K562 (cell line): Measurements from ENCODE around the gene GCN1. TPM values are rescaled to one million over a fixed set of nuclear protein-coding genes. Genes with fewer than 3 reads are reported as not detected.

Source experiments
- BHLHE40 ChIP-seq: IDR thresholded peaks from 2 replicates; pipeline ENCODE4 v1.6.1; 2011; ENCODE audit warnings: low read length, improper control_type of control experiment
- HINFP ChIP-seq: fragments of 450-650 bp; conservative IDR thresholded peaks from 2 replicates; pipeline ENCODE4 v1.6.1; 2016; ENCODE audit warnings: missing genetic modification characterization, low read depth, mild to moderate bottlenecking, control low read depth, missing compliant biosample characterization
- HIVEP1 ChIP-seq: fragments of 250-450 bp; sonication (Bioruptor Pico); IDR thresholded peaks from 2 replicates; pipeline ENCODE4 v1.4.0; 2020; ENCODE audit warnings: mild to moderate bottlenecking
- NCOA2 ChIP-seq, 2 experiments: fragments of 450-650 bp; IDR thresholded peaks; 2 replicates each; pipeline ENCODE4 v1.6.1; 2018; ENCODE audit warnings: mild to moderate bottlenecking in 2 of 2, moderate library complexity in 1 of 2; ENCODE audit not compliant: partially characterized antibody in 2 of 2
- NFATC3 ChIP-seq: fragments of 450-650 bp; IDR thresholded peaks from 2 replicates; pipeline ENCODE4 v1.6.1; 2017; ENCODE audit warnings: mild to moderate bottlenecking
- RB1 ChIP-seq: fragments of 450-650 bp; IDR thresholded peaks from 2 replicates; pipeline ENCODE4 v1.6.1; 2017; ENCODE audit warnings: low read depth, mild to moderate bottlenecking
- RBBP5 ChIP-seq: fragments of 200-600 bp; sonication (generic); IDR thresholded peaks from 2 replicates; pipeline ENCODE4 v1.6.1; 2012; ENCODE audit warnings: borderline replicate concordance, mild to moderate bottlenecking, low read length, control low read depth, inconsistent platforms; ENCODE audit not compliant: insufficient read depth, poor library complexity, severe bottlenecking
- RCOR1 ChIP-seq, 2 experiments: IDR thresholded peaks; 2 replicates each; pipeline ENCODE4 v1.6.1; 2012; ENCODE audit warnings: low read depth in 2 of 2, low read length in 2 of 2, borderline replicate concordance in 1 of 2, improper control_type of control experiment in 1 of 2
- SRSF7 ChIP-seq: fragments of 200-400 bp; formaldehyde crosslinking; optimal IDR thresholded peaks from 2 replicates; pipeline ENCODE3; 2017; ENCODE audit warnings: mild to moderate bottlenecking, low read depth, low read length
- THRB ChIP-seq: fragments of 450-650 bp; formaldehyde crosslinking; conservative IDR thresholded peaks from 2 replicates; pipeline ENCODE4 v1.4.0; 2022; ENCODE audit warnings: mild to moderate bottlenecking, missing genetic modification characterization
- ZKSCAN8 ChIP-seq: fragments of 200-800 bp; sonication (Bioruptor generic); IDR thresholded peaks from 2 replicates; pipeline ENCODE4 v1.6.1; 2016; ENCODE audit warnings: missing genetic modification characterization, missing compliant biosample characterization
- ZNF175 ChIP-seq: fragments of 200-800 bp; sonication (Bioruptor generic); IDR thresholded peaks from 2 replicates; pipeline ENCODE4 v1.6.1; 2016; ENCODE audit warnings: low read depth, mild to moderate bottlenecking, missing genetic modification characterization, missing compliant biosample characterization
- ZNF280B ChIP-seq: fragments of 250-450 bp; sonication (Bioruptor Pico); IDR thresholded peaks from 2 replicates; pipeline ENCODE4 v1.5.1; 2021; ENCODE audit warnings: mild to moderate bottlenecking
- ZNF583 ChIP-seq: fragments of 250-450 bp; sonication (Bioruptor Pico); IDR thresholded peaks from 2 replicates; pipeline ENCODE4 v1.4.0; 2020
- ZNF778 ChIP-seq: fragments of 450-650 bp; formaldehyde crosslinking; IDR thresholded peaks from 2 replicates; pipeline ENCODE4 v1.4.0; 2020; ENCODE audit warnings: mild to moderate bottlenecking, moderate library complexity
- polyA plus RNA-seq, 8 experiments: library from polyadenylated mRNA; depleted of rRNA in 4 of 8; stranded (reverse) in 5 of 8; unstranded in 3 of 8; fragments of >200 nt; fragmentation: Nextera tagmentation in 2 of 8; fragmentation: Illumina TruSeq in 1 of 8; extraction: Ambion mirVana in 2 of 8; extraction: Trizol in 1 of 8; gene quantifications; 2 replicates each; pipeline versions ENCODE4 v1.2.1 to v1.2.3, GENCODE V29; 2011 to 2014; ENCODE audit warnings: inconsistent platforms in 1 of 8, missing spikeins in 1 of 8
- total RNA-seq, 7 experiments: library from RNA; depleted of rRNA in 6 of 7; stranded (reverse); fragments of >200 nt in 6 of 7; fragmentation: Illumina TruSeq in 2 of 7; extraction: Trizol in 2 of 7; gene quantifications; 2 replicates each; pipeline versions ENCODE4 v1.2.1 to v1.2.3, GENCODE V29; 2011 to 2021; ENCODE audit warnings: low replicate concordance in 1 of 7
- TF ChIP-seq, protein P1 (sequence below), 2 experiments: IDR thresholded peaks; 2 replicates each; pipeline ENCODE4 v1.6.1; 2011; ENCODE audit warnings: borderline replicate concordance in 1 of 2, control low read depth in 1 of 2, low read depth in 1 of 2, low read length in 1 of 2, mild to moderate bottlenecking in 1 of 2, mixed read lengths in 1 of 2, moderate library complexity in 1 of 2; ENCODE audit not compliant: insufficient read depth in 1 of 2, insufficient read length in 1 of 2, poor library complexity in 1 of 2, severe bottlenecking in 1 of 2; ENCODE audit errors: extremely low read depth in 1 of 2
- TF ChIP-seq, protein P2 (sequence below): sonication (generic); formaldehyde crosslinking; IDR thresholded peaks from 2 replicates; pipeline ENCODE4 v1.8.1; 2023; ENCODE audit warnings: mild to moderate bottlenecking, missing genetic modification reagents, moderate library complexity

The GCN1 gene
- total and polyA plus RNA-seq, 9 of the 15 experiments (the other 6 are each of a cell fraction or from before 2014, with no cell fraction given), result 11.9 to 190 (median 51.7) TPM

DNA sequence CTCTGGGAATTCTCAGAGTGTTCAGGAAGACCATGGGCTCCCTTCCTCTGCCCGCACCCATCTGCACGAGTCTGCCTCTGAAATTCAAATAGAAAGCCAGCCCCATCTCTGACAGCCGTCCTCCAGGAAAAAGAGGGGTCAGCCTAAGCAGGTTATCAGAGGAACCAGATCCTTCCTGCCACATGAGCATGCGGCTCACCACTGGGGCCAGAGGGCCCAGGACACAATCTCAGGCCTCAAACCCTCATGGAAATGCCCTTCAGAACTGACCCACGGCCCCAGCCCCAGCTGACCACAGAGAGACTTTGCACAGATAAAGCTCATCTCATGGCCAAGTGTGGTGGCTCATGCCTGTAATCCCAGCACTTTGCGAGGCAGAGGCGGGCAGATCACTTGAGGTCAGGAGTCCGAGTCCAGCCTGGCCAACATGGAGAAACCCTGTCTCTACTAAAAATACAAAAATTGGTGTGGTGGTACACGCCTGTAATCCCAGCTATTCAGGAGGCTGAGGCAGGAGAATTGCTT lies 47.8 kb upstream of the GCN1 start (continued):
- TF ChIP-seq RCOR1 (IDR thresholded peaks at IDR 0.05; ENCODE audit: borderline replicate concordance in 1 of 2, low read depth in 2 of 2, low read length in 2 of 2), result peak; percentile 99 to 100
- TF ChIP-seq, protein P1, sequence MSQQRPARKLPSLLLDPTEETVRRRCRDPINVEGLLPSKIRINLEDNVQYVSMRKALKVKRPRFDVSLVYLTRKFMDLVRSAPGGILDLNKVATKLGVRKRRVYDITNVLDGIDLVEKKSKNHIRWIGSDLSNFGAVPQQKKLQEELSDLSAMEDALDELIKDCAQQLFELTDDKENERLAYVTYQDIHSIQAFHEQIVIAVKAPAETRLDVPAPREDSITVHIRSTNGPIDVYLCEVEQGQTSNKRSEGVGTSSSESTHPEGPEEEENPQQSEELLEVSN (IDR thresholded peaks at IDR 0.05; ENCODE audit: borderline replicate concordance in 1 of 2, extremely low read depth in 1 of 2, insufficient read depth in 1 of 2, insufficient read length in 1 of 2, low read depth in 1 of 2, low read length in 1 of 2, poor library complexity in 1 of 2, severe bottlenecking in 1 of 2), result peak; percentile 22 to 45
- no peak for TF ChIP-seq NFATC3
- TF ChIP-seq RB1, result peak; percentile 32; the same call in 1 of the 2 replicates
- peak; percentile 82 for TF ChIP-seq ZNF175
- no peak for TF ChIP-seq RBBP5
- TF ChIP-seq HIVEP1, result no peak
- no peak for TF ChIP-seq HINFP
- TF ChIP-seq THRB (CRISPR knock-in tag), result no peak
- TF ChIP-seq SRSF7, result no peak
- TF ChIP-seq NCOA2 (IDR thresholded peaks at IDR 0.05; ENCODE audit: partially characterized antibody in 2 of 2), result no peak
- TF ChIP-seq, protein P2, sequence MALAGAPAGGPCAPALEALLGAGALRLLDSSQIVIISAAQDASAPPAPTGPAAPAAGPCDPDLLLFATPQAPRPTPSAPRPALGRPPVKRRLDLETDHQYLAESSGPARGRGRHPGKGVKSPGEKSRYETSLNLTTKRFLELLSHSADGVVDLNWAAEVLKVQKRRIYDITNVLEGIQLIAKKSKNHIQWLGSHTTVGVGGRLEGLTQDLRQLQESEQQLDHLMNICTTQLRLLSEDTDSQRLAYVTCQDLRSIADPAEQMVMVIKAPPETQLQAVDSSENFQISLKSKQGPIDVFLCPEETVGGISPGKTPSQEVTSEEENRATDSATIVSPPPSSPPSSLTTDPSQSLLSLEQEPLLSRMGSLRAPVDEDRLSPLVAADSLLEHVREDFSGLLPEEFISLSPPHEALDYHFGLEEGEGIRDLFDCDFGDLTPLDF (CRISPR knock-in tag), result no peak
- no peak for TF ChIP-seq ZNF778 (CRISPR knock-in tag)
- TF ChIP-seq ZNF280B (CRISPR knock-in tag), result no peak
- no peak; the same call in 1 of the 2 replicates for TF ChIP-seq ZNF583 (CRISPR knock-in tag)
- TF ChIP-seq ZKSCAN8 (CRISPR knock-in tag), result peak; percentile 75; the same call in 1 of the 2 replicates
- peak; percentile 95 for TF ChIP-seq BHLHE40
